GM18508 (cell line): ENCODE results near the gene HAPLN3.

Experiments used
- ATAC-seq: cut with Tn5 transposase; IDR thresholded peaks from one replicate; pipeline ENCODE4 v1.9.1; 2021; ENCODE audit warnings: moderate number of reproducible peaks; ENCODE audit not compliant: insufficient read depth, unreplicated experiment

Gene HAPLN3

GRCh38 chr15:88835119-88835518, 60.2 kb downstream of the HAPLN3 start:
- ATAC-seq = no peak

DNA sequence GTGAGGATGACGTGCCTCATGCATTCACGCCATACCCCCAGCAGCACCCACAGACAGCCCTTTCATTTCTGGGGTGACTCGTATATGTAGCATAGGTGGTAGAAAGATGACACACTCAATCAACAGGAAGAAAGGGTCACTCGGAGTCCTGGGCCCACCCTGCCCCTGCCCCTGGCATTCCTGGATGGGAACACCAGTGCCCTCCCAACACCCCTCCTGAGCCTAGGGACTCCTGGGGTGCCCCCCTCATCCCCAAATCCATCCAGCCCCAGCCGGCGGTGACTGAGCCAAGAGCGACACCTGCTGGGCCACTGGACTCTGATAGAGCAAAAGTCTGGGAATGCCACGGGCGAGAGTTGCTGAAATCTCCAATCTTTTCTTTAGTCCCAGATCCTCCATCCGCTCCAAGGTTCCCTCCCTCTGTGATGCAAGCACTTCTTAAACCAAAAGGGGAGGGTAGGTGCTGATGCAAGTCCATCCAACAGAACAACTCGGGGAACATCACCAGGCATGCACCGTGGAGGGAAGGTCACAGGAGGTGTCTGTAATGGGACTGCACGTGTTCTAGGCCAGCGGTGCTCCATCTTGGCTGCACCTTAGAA, 61.0 kb downstream of the HAPLN3 start:
- ATAC-seq = no peak

GRCh38 chr15:88833731-88834100, 61.6 kb downstream of the HAPLN3 start:
- ATAC-seq = no peak

DNA sequence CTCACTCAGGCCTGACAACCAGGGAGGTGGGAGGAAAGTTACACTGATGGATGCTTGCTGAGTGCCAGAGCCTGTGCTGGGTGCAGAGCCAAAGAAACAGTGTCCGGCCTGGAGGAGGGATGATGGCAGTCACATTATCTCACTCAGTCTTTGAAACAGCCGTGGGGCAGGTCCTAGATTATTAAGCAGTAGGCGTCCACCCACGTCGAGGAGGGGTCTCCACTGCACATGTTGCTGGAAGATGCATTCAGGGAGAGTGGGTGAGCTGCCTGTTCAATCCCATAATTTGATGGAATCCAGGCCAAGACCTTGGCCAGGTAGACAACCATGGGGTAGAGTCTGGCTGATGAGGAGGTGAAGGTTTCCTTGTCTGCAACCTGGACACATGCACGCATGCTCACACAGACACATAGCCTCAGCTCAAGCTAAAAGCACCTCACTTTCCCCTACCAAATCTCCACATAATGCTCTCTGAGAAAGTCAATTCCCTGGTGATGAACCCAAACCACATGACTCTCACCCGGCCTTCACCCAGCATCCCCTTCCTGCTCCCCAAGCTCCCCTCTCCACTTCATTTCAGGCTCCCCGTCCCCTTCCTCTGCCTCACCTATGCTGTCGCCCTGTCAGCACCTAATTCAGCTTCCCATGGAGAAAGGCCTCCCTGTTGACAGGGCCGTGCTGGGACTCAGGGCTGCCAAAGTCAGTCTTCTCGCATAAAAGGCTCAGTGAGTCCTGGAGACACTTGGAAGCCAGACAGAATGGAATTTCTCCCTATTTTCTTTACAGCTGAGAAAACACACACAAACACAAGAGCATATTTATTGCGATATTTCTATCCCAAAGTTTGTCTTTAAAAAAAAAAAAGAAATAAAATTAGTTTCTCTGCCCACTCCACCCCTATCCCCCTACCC, 62.3 kb downstream of the HAPLN3 start:
- no peak for ATAC-seq

- no peak for ATAC-seq
Observed at GRCh38 chr15:88830016-88830415, 65.3 kb downstream of the HAPLN3 start.

GRCh38 chr15:88828791-88829190, 66.6 kb downstream of the HAPLN3 start:
- ATAC-seq = no peak
